ENCODE results near the gene PCSK2.

DNA sequence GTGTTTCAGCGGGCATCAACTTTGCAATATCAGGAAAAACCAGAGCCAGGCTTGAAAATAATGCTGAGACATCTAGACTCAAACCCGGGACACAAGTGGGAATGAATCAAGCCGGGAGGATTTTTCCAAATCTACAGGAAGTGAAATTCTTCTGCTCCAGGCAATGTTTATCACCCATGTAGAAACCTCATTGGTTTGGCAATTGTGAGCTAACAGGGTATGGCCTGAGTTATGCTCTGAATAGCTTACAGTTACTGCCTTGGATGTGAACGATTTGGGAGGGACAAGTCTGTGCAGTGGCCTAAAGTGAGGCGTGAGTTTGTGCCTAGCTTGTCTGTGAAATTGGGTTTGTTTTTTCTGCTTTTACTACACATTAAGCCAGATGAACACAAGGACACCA, 87.4 kb downstream of the PCSK2 start:
- no peak for TF ChIP-seq POLR2A (IDR thresholded peaks at IDR 0.05)
- TF ChIP-seq, protein P1, sequence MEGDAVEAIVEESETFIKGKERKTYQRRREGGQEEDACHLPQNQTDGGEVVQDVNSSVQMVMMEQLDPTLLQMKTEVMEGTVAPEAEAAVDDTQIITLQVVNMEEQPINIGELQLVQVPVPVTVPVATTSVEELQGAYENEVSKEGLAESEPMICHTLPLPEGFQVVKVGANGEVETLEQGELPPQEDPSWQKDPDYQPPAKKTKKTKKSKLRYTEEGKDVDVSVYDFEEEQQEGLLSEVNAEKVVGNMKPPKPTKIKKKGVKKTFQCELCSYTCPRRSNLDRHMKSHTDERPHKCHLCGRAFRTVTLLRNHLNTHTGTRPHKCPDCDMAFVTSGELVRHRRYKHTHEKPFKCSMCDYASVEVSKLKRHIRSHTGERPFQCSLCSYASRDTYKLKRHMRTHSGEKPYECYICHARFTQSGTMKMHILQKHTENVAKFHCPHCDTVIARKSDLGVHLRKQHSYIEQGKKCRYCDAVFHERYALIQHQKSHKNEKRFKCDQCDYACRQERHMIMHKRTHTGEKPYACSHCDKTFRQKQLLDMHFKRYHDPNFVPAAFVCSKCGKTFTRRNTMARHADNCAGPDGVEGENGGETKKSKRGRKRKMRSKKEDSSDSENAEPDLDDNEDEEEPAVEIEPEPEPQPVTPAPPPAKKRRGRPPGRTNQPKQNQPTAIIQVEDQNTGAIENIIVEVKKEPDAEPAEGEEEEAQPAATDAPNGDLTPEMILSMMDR (IDR thresholded peaks at IDR 0.05) = no peak

Measured in transverse colon (tissue), 3 donors.